Measurements from ENCODE around the gene CFAP77. TPM values are rescaled to one million over a fixed set of nuclear protein-coding genes. Genes with fewer than 3 reads are reported as not detected.

CFAP77 gene
- total RNA-seq, 1 donor from 2014 or later: 0.36 TPM

GRCh38 chr9:132406554-132407122, 3.4 kb upstream of the CFAP77 start, which contains the start of gene TTF1:
Gene TTF1, minus strand, starts transcription at chr9:132406840. Its CDS starts 4,019 bp downstream, at chr9:132402821.
- peak within 1 kb of the TSS; percentile 87 for H3K4me3 ChIP-seq (ENCODE audit: insufficient read depth, low read depth, low read length)
- H3K4me2 ChIP-seq (ENCODE audit: low read length): peak within 1 kb of the TSS; percentile 99
- peaks cover 11% of the 10 kb centered on the region for H3K36me3 ChIP-seq (ENCODE audit: insufficient read depth, low read length)
- H2AFZ ChIP-seq (ENCODE audit: low read depth, low read length): peak within 1 kb of the TSS; percentile 95
- Mint-ChIP-seq H3K4me3 (ENCODE audit: unreplicated experiment) (peak within 1 kb of the TSS; percentile 96), H3K27me3 (ENCODE audit: low read depth, unreplicated experiment) (peaks cover 14% of the 10 kb centered on the region), H3K9me3 (ENCODE audit: unreplicated experiment) (no peaks in the 10 kb centered on the region), H3K36me3 (ENCODE audit: low read depth, unreplicated experiment) (peaks cover 3% of the 10 kb centered on the region), H3K4me1 (ENCODE audit: low read depth, unreplicated experiment) (peaks cover 9% of the 10 kb centered on the region), H3K27ac (ENCODE audit: unreplicated experiment) (peak within 1 kb of the TSS; percentile 66)
- H4K20me1 ChIP-seq (ENCODE audit: insufficient read depth, low read length): peaks cover 6% of the 10 kb centered on the region
- no peaks in the 10 kb centered on the region for H3K9me3 ChIP-seq (ENCODE audit: insufficient read depth, low read depth, low read length)
- H3K4me1 ChIP-seq (ENCODE audit: insufficient read depth, low read length): peaks cover 17% of the 10 kb centered on the region
- FAIRE-seq (no peak), DNase-seq (ENCODE audit: low read depth) (peak; percentile 79)
- H3K27me3 ChIP-seq (ENCODE audit: insufficient read depth, low read length): peaks cover 6% of the 10 kb centered on the region
- TF ChIP-seq CTCF (IDR thresholded peaks at IDR 0.05; ENCODE audit: insufficient read depth, low read depth, low read length) (no peak), EZH2 (IDR thresholded peaks at IDR 0.05; ENCODE audit: insufficient read depth, low read length) (no peak)
- H3K9ac ChIP-seq (ENCODE audit: low read length): peak within 1 kb of the TSS; percentile 88
- H3K79me2 ChIP-seq (ENCODE audit: insufficient read depth, low read length): peaks cover 36% of the 10 kb centered on the region
- H3K27ac ChIP-seq (ENCODE audit: low read depth, low read length): peak within 1 kb of the TSS; percentile 48

- Mint-ChIP-seq H3K27ac (ENCODE audit: unreplicated experiment) (peak overlapping the region; percentile 14), H3K4me3 (ENCODE audit: unreplicated experiment) (peak overlapping the region; percentile 96)
- no peak overlapping the region for H3K9ac ChIP-seq (ENCODE audit: low read length)
Measured at GRCh38 chr9:132407196-132407595, 2.8 kb upstream of the CFAP77 start.

More at GRCh38 chr9:132407196-132407595, 2.8 kb upstream of the CFAP77 start:
- H3K36me3 Mint-ChIP-seq (ENCODE audit: low read depth, unreplicated experiment): no peaks in the 10 kb centered on the region
- Histone ChIP-seq H2AFZ (ENCODE audit: low read depth, low read length) (peak overlapping the region; percentile 95), H3K79me2 (ENCODE audit: insufficient read depth, low read length) (peaks cover 30% of the 10 kb centered on the region), H3K4me2 (ENCODE audit: low read length) (peak overlapping the region; percentile 99), H4K20me1 (ENCODE audit: insufficient read depth, low read length) (peaks cover 2% of the 10 kb centered on the region), H3K27me3 (ENCODE audit: insufficient read depth, low read length) (peaks cover 6% of the 10 kb centered on the region), H3K36me3 (ENCODE audit: insufficient read depth, low read length) (peaks cover 5% of the 10 kb centered on the region), H3K4me3 (ENCODE audit: insufficient read depth, low read depth, low read length) (peak overlapping the region; percentile 87), H3K27ac (ENCODE audit: low read depth, low read length) (no peak overlapping the region), H3K4me1 (ENCODE audit: insufficient read depth, low read length) (peaks cover 17% of the 10 kb centered on the region), H3K9me3 (ENCODE audit: insufficient read depth, low read depth, low read length) (no peaks in the 10 kb centered on the region)
- H3K27me3 Mint-ChIP-seq (ENCODE audit: low read depth, unreplicated experiment): peaks cover 14% of the 10 kb centered on the region
- H3K4me1 Mint-ChIP-seq (ENCODE audit: low read depth, unreplicated experiment): peaks cover 9% of the 10 kb centered on the region
- H3K9me3 Mint-ChIP-seq (ENCODE audit: unreplicated experiment): no peaks in the 10 kb centered on the region
- no peak for FAIRE-seq
- TF ChIP-seq CTCF (IDR thresholded peaks at IDR 0.05; ENCODE audit: insufficient read depth, low read depth, low read length) (no peak), EZH2 (IDR thresholded peaks at IDR 0.05; ENCODE audit: insufficient read depth, low read length) (no peak)
- DNase-seq (ENCODE audit: low read depth): no peak
